Measurements from ENCODE around the gene EXOC3L1.

- TF ChIP-seq CTCF (conservative IDR thresholded peaks at IDR 0.05 in 1 of 2, IDR thresholded peaks at IDR 0.05 in 1 of 2; ENCODE audit: low read depth in 1 of 2, low read length in 2 of 2) (no peak), EZH2 (IDR thresholded peaks at IDR 0.05; ENCODE audit: low read length, missing control alignments) (peak; percentile 23)
These were observed 24.5 kb downstream of the EXOC3L1 start for GRCh38 chr16:67165121-67166078.

Data from fibroblast of lung (primary cell).